ENCODE results near the gene RABGEF1. TPM values are rescaled to one million over a fixed set of nuclear protein-coding genes. Genes with fewer than 3 reads are reported as not detected.
"Not testable (repeated sequence)": the region's sequence is repeated elsewhere in the genome, so short reads cannot be mapped to it uniquely, and the experiment has no call there.

Gene RABGEF1
- total RNA-seq, 4 donors from 2014 or later = 31.0 to 55.1 (median 47.9) TPM

DNA sequence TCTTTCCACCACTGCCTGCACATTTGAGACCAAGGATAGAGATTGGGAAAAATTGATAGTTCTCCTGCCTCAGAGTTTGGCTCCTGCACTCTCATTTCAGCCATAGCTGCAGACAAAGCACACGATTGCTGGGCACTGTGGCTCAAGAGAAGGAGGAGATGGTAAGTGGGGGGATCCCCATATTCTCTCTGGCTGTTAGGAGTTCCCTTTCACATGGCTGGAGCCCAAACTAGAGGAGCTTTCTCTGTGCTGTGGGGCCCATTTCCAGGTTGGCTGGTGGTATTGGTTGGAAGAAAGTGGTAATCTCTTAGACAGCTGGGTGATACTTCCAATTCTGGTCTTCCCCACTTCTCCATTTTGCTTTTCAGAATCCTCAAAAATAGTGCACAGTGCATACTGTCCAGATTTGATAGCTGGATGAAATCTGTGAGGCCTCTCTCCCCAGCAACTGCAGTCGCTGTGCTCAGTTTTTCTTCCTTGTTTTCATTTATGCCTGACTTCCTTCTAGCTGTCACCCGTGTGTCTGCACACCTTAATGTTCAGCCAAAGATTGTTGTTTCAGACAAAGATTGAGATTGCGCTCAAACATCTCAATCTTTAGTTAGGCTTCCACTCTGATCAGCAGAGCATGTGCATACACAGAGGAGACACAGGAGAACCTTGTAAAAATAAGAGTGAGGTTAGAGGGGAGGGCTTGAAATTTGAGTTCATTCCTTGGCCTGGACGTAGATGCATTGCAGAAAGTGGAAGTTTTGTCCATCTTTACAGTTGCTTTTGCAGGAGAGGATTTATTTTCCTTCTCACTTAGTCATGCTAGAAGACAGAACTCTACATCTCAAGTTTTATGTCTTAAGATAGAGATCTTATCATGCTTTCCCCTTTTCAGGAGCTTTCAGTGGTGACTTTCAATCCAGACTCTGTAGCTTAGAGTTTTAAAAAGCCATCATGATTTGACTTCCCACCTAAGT lies 28.6 kb downstream of the RABGEF1 start:
- DNase-seq = no peak
- no peak for TF ChIP-seq POLR2A (IDR thresholded peaks at IDR 0.05)
- no peak for TF ChIP-seq CTCF (IDR thresholded peaks at IDR 0.05)
- H3K4me1 ChIP-seq = peaks cover 17 to 23% of the 10 kb centered on the region in 2 donors
- H3K27ac ChIP-seq = peak overlapping the region in 1 of 3 donors; percentile 18
- H3K4me3 ChIP-seq (replicated peaks in 1 of 3) = no peak overlapping the region
- no peaks in the 10 kb centered on the region for H3K9me3 ChIP-seq
- intact Hi-C loops (cut with DNase I) = no loop called here
- 29 to 44% methylated on average over 4 to 5 of the region's 5 CpGs for WGBS, 2 donors
- H3K36me3 ChIP-seq = no peaks in the 10 kb centered on the region
- no peaks in the 10 kb centered on the region for H3K27me3 ChIP-seq

- H3K4me3 ChIP-seq (replicated peaks in 1 of 3) = no peak overlapping the region
- H3K27me3 ChIP-seq = no peaks in the 10 kb centered on the region
- intact Hi-C loops (cut with DNase I) = no loop called here
- peaks cover 17 to 23% of the 10 kb centered on the region in 2 donors for H3K4me1 ChIP-seq
- peak overlapping the region in 1 of 3 donors; percentile 18 for H3K27ac ChIP-seq
- no peak for DNase-seq
- TF ChIP-seq CTCF (IDR thresholded peaks at IDR 0.05) = no peak
- no peak for TF ChIP-seq POLR2A (IDR thresholded peaks at IDR 0.05)
- H3K9me3 ChIP-seq = no peaks in the 10 kb centered on the region
- 57 to 67% methylated on average over 5 of the region's 5 CpGs for WGBS, 2 donors
- H3K36me3 ChIP-seq = peaks cover 0 to 3% of the 10 kb centered on the region in 2 donors
Measured at GRCh38 chr7:66769833-66770512, 29.4 kb downstream of the RABGEF1 start.

DNA sequence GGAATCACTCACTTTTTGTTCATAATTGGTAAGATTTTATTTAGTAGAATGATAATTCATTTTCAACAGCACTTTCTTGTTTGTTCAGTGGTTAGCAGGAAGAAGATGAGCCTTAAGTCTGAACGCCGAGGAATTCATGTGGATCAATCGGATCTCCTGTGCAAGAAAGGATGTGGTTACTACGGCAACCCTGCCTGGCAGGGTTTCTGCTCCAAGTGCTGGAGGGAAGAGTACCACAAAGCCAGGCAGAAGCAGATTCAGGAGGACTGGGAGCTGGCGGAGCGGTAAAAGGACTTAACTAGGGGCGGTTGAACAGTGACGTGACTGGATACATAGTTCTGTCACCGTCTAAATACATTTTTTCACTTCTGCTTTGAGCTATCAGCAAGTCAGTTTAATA lies 31.3 kb downstream of the RABGEF1 start:
- Histone ChIP-seq H3K4me1 (peaks cover 17 to 18% of the 10 kb centered on the region in 2 donors), H3K27ac (no peak overlapping the region), H3K4me3 (replicated peaks in 1 of 3) (no peak overlapping the region), H3K27me3 (no peaks in the 10 kb centered on the region), H3K36me3 (peaks cover 11 to 19% of the 10 kb centered on the region in 2 donors), H3K9me3 (no peaks in the 10 kb centered on the region)
- no peak for TF ChIP-seq CTCF (IDR thresholded peaks at IDR 0.05)
- TF ChIP-seq POLR2A (IDR thresholded peaks at IDR 0.05) = no peak
- no peak for DNase-seq
- WGBS, 2 donors = 94% methylated on average over 9 of the region's 9 CpGs
- intact Hi-C loops (cut with DNase I) = no loop called here

DNA sequence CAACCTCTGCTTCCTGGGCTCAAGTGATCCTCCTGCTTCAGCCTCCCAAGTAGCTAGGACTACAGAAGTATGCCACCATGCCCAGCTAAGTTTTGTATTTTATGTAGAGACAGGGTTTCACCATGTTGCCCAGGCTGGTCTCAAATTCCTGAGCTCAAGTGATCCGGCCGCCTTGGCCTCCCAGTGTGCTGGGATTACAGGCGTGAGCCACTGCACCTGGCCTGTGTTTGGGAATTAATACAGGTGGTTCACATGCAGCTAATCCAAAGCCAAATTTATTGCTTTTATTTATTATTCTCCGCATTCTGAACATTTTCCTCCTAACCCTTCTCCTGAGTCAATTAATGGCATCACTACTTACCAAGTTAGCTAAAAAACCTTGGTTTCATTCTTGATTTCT lies 33.2 kb downstream of the RABGEF1 start:
- H3K4me1 ChIP-seq = peaks cover 17 to 18% of the 10 kb centered on the region in 2 donors
- intact Hi-C loops (cut with DNase I); H3K27me3 ChIP-seq; H3K27ac ChIP-seq; H3K9me3 ChIP-seq; H3K4me3 ChIP-seq (replicated peaks in 1 of 3); DNase-seq: not testable (repeated sequence)
- 100% methylated on average over 4 of the region's 4 CpGs for WGBS, 2 donors
- peaks cover 19% of the 10 kb centered on the region in 2 donors for H3K36me3 ChIP-seq

DNA sequence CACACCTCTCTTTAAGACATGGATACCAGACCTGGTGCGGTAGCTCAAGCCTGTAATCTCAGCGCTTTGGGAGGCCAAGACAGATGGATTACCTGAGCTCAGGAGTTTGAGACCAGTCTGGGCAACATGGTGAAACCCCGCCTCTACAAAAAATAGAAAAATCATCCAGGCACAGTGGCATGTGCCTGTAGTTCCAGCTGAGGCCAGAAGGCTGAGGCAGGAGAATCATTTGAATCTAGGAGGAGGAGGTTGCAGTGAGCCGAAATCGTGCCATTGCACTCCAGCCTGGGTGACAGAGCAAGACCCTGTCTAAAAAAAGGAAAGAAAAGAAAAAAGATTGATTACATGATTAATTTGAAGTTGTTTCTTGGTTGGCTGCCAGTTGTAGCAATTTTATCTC lies 35.9 kb downstream of the RABGEF1 start:
- H3K9me3 ChIP-seq; DNase-seq; H3K27me3 ChIP-seq; H3K4me3 ChIP-seq (replicated peaks in 1 of 3); H3K27ac ChIP-seq; H3K4me1 ChIP-seq; intact Hi-C loops (cut with DNase I): not testable (repeated sequence)
- WGBS, 2 donors = 94 to 95% methylated on average over 5 of the region's 5 CpGs
- H3K36me3 ChIP-seq = peaks cover 21 to 24% of the 10 kb centered on the region in 2 donors
